ENCODE measurements around the gene SHISAL2A. TPM values are rescaled to one million over a fixed set of nuclear protein-coding genes. Genes with fewer than 3 reads are reported as not detected.

SHISAL2A gene
- polyA plus RNA-seq, 1 of the 3 experiments (the other 2 are of a cell fraction): 0.07 TPM

DNA sequence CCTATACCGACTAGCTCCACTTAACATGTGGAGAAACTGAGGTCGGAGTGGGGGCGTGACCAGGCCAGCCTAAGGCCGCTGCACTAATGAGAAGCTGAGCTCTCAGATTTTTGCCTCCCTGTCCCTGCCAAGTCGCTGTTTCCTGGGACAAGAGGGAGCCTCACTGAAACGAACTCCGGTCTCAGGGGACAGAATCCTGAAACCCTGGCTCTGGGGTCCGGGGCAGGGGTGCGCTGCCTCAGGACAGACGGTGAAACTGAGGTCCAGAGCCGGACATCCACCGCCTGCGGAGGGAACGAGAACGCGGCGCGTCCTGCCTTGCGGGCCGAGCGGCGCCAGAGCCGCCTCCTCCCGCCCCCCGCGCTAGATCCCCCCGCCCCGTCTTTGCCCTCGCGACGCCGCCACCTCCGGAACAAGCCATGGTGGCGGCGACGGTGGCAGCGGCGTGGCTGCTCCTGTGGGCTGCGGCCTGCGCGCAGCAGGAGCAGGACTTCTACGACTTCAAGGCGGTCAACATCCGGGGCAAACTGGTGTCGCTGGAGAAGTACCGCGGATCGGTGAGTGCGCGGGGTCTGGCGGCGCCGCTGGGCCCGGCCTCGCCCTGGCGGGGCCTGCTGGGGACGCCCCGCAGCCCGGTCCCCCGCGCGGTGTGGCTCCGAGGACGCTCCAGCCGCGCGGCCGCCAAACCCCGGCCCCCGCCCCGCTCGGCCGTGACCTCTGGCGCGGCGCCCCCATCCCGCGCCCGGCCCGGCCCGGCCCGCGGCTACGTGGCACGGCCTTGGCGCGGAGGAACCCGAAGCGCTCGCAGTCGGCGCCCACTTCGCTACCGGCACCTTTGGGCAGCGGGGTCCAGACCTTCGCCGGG is 30.7 kb upstream of the SHISAL2A start, which contains the start of gene GPX7 (continued):
- TF ChIP-seq EZH2phosphoT487 (IDR thresholded peaks at IDR 0.05; ENCODE audit: borderline replicate concordance, low read depth): no peak
- TF ChIP-seq USF2 (IDR thresholded peaks at IDR 0.05; ENCODE audit: borderline replicate concordance, low read depth, low read length): no peak
- TF ChIP-seq EP300 (IDR thresholded peaks at IDR 0.05; ENCODE audit: borderline replicate concordance in 1 of 2, low read depth in 1 of 2, low read length in 1 of 2): no peak
- peak; percentile 27; the same call in 1 of the 2 replicates for TF ChIP-seq MXI1 (IDR thresholded peaks at IDR 0.05; ENCODE audit: low read depth, low read length)
- TF ChIP-seq, protein P1, sequence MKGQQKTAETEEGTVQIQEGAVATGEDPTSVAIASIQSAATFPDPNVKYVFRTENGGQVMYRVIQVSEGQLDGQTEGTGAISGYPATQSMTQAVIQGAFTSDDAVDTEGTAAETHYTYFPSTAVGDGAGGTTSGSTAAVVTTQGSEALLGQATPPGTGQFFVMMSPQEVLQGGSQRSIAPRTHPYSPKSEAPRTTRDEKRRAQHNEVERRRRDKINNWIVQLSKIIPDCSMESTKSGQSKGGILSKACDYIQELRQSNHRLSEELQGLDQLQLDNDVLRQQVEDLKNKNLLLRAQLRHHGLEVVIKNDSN (IDR thresholded peaks at IDR 0.05; ENCODE audit: borderline replicate concordance, low read depth): no peak
- 0 out of 2 replicates have a peak, but pooled peaks have one; percentile 0 for TF ChIP-seq RAD21 (IDR thresholded peaks at IDR 0.05; ENCODE audit: low read length)

DNA sequence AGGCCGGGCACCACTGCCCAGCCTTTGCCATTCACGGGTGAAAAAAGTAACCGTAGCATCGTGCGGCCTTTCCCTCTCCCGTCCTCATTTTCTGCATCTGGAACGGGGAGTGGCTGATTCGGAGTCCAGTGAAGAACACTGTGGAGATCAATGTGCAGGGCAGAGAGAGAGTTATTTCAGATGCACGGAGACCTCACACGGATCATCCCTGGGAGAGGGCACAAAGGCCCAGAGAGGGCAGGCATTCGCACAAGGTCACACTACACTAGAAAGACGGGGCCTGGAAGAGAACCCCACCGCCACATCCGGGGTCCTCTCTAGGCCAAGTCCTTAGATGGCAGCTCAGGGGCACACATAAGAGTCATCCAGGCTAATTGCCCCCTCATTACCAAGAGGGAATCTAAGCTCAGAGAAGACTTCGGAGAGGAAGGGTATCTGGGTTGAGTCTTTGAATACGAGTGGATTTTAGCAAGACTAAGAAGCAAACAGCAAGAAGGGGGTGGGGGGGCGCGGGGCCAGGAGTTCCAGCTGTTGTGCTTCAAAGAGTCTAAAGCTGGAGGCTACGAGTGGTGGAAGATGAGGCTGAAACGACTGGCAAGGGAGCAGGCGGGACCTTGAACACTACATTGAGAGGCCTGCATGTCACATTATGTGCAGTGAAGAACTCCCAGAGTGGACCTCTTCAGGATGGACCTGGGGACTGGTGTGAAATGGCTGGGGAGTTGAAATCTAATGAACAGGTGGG is 29.9 kb upstream of the SHISAL2A start:
- no peak overlapping the region for H3K9ac ChIP-seq
- H3K4me1 ChIP-seq (ENCODE audit: control insufficient read depth in 1 of 2, insufficient read depth in 2 of 2, low read depth in 1 of 2, low read length in 1 of 2): peaks cover 0 to 23% of the 10 kb centered on the region in 2 experiments; a peak in 2 of 4 replicates
- WGBS (ENCODE audit: low lambda C conversion rate): 64% methylated on average over 19 of the region's 21 CpGs
- H3F3A ChIP-seq (replicated peaks; ENCODE audit: insufficient read depth): no peaks in the 10 kb centered on the region
- H3K36me3 ChIP-seq (replicated peaks in 1 of 2; ENCODE audit: control insufficient read depth in 1 of 2, insufficient read depth in 2 of 2, low read length in 1 of 2): no peaks in the 10 kb centered on the region
- H3K9me3 ChIP-seq: no peaks in the 10 kb centered on the region
- TF ChIP-seq CHD2 (IDR thresholded peaks at IDR 0.05; ENCODE audit: low read length, partially characterized antibody) (no peak), MXI1 (IDR thresholded peaks at IDR 0.05; ENCODE audit: low read depth, low read length) (no peak), EZH2phosphoT487 (IDR thresholded peaks at IDR 0.05; ENCODE audit: borderline replicate concordance, low read depth) (no peak), NFIC (IDR thresholded peaks at IDR 0.05; ENCODE audit: borderline replicate concordance) (no peak), POLR2AphosphoS5 (IDR thresholded peaks at IDR 0.05; ENCODE audit: low read depth, low read length) (no peak)
- TF ChIP-seq, protein P2, sequence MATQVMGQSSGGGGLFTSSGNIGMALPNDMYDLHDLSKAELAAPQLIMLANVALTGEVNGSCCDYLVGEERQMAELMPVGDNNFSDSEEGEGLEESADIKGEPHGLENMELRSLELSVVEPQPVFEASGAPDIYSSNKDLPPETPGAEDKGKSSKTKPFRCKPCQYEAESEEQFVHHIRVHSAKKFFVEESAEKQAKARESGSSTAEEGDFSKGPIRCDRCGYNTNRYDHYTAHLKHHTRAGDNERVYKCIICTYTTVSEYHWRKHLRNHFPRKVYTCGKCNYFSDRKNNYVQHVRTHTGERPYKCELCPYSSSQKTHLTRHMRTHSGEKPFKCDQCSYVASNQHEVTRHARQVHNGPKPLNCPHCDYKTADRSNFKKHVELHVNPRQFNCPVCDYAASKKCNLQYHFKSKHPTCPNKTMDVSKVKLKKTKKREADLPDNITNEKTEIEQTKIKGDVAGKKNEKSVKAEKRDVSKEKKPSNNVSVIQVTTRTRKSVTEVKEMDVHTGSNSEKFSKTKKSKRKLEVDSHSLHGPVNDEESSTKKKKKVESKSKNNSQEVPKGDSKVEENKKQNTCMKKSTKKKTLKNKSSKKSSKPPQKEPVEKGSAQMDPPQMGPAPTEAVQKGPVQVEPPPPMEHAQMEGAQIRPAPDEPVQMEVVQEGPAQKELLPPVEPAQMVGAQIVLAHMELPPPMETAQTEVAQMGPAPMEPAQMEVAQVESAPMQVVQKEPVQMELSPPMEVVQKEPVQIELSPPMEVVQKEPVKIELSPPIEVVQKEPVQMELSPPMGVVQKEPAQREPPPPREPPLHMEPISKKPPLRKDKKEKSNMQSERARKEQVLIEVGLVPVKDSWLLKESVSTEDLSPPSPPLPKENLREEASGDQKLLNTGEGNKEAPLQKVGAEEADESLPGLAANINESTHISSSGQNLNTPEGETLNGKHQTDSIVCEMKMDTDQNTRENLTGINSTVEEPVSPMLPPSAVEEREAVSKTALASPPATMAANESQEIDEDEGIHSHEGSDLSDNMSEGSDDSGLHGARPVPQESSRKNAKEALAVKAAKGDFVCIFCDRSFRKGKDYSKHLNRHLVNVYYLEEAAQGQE (IDR thresholded peaks at IDR 0.05; ENCODE audit: low read depth, low read length): no peak
- no peaks in the 10 kb centered on the region for H3K79me2 ChIP-seq (ENCODE audit: insufficient read depth)
- H3K4me3 ChIP-seq (ENCODE audit: low read depth in 2 of 2, low read length in 1 of 2): peak overlapping the region in 1 of 2 experiments; percentile 42; a peak in 2 of 4 replicates
- H2AFZ ChIP-seq (ENCODE audit: low read depth): peak overlapping the region; percentile 85
- no peaks in the 10 kb centered on the region for H4K20me1 ChIP-seq (ENCODE audit: insufficient read depth)
- POLR2A ChIA-PET: no interaction called here
- H3K27me3 ChIP-seq (ENCODE audit: insufficient read depth): no peaks in the 10 kb centered on the region
- no peaks in the 10 kb centered on the region for H3K9me2 ChIP-seq
- H3K27ac ChIP-seq (ENCODE audit: low read depth in 2 of 2, low read length in 1 of 2): peak overlapping the region in 1 of 2 experiments; percentile 72; a peak in 1 of 4 replicates
- no peak overlapping the region for H3K4me2 ChIP-seq
- peak; percentile 34 for DNase-seq
- CTCF ChIA-PET: interaction anchor here (1.1 kb wide), 1 partner anchor 83 kb away, joined by 3 read pairs; no protein-coding TSS in a partner anchor

All from SK-N-SH (cell line).